Measurements from ENCODE around the gene MAP1LC3A.
A peak's percentile ranks its signal among the peaks of the same experiment; 100 is the strongest.

Gene MAP1LC3A

DNA sequence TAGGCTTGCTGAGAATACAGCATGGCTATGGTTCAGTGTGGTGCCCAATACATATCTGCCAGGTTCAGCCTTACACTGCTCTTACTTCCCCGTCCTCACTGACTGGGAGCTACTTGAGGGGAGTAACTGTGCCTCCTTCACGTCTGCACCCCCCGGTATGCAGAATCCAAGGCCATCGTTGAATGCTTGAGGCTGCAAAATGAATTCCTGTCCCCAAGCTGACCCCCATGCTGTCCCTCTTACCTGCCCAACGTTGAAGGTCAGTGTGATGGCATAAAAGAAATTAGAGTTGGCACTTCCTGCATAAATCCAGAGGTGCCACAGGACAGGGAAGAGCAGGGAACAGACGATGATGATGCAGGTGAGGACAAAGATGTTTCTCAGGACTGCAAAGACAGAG lies 16.3 kb downstream of the MAP1LC3A start:
- TF ChIP-seq, protein P1, sequence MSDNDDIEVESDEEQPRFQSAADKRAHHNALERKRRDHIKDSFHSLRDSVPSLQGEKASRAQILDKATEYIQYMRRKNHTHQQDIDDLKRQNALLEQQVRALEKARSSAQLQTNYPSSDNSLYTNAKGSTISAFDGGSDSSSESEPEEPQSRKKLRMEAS (IDR thresholded peaks at IDR 0.05; ENCODE audit: low read depth, low read length) = no peak
- TF ChIP-seq MYC (IDR thresholded peaks at IDR 0.05; ENCODE audit: low read depth, low read length) = no peak
- no peak for DNase-seq (ENCODE audit: low read depth)
- no peak overlapping the region for H3K4me3 ChIP-seq (ENCODE audit: low read depth, low read length)

DNA sequence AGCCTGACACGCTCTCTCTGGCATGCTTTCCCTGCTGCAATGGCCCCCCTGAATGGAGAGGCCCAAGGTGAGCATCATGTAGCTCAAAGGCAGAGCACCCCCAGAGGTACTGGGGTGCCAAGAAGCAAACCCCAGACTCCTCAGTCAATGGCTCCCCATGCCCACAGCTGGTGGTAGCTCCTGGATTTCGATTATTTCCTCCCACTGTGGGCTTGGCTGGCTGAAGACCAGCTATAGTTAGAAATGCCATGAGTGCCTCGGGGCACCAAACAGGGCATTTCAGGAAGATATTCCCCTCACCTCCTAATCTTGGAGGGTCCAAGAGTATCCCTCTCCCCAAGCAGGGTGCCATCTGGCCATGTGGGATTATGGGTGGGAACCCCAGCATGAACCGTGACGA lies 16.8 kb downstream of the MAP1LC3A start:
- DNase-seq (ENCODE audit: low read depth) = no peak
- H3K4me3 ChIP-seq (ENCODE audit: low read depth, low read length) = no peak overlapping the region
- TF ChIP-seq, protein P2, sequence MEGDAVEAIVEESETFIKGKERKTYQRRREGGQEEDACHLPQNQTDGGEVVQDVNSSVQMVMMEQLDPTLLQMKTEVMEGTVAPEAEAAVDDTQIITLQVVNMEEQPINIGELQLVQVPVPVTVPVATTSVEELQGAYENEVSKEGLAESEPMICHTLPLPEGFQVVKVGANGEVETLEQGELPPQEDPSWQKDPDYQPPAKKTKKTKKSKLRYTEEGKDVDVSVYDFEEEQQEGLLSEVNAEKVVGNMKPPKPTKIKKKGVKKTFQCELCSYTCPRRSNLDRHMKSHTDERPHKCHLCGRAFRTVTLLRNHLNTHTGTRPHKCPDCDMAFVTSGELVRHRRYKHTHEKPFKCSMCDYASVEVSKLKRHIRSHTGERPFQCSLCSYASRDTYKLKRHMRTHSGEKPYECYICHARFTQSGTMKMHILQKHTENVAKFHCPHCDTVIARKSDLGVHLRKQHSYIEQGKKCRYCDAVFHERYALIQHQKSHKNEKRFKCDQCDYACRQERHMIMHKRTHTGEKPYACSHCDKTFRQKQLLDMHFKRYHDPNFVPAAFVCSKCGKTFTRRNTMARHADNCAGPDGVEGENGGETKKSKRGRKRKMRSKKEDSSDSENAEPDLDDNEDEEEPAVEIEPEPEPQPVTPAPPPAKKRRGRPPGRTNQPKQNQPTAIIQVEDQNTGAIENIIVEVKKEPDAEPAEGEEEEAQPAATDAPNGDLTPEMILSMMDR (IDR thresholded peaks at IDR 0.05; ENCODE audit: low read depth, low read length) = no peak
- TF ChIP-seq MYC (IDR thresholded peaks at IDR 0.05; ENCODE audit: low read depth, low read length) (no peak), POLR2A (IDR thresholded peaks at IDR 0.05; ENCODE audit: extremely low read depth, insufficient read length) (no peak)
- TF ChIP-seq, protein P1 (IDR thresholded peaks at IDR 0.05; ENCODE audit: low read depth, low read length) = no peak

- no peak overlapping the region for H3K4me3 ChIP-seq (ENCODE audit: low read depth, low read length)
- TF ChIP-seq MYC (IDR thresholded peaks at IDR 0.05; ENCODE audit: low read depth, low read length) (no peak), POLR2A (IDR thresholded peaks at IDR 0.05; ENCODE audit: extremely low read depth, insufficient read length) (no peak)
- TF ChIP-seq, protein P1 (IDR thresholded peaks at IDR 0.05; ENCODE audit: low read depth, low read length) = no peak
- TF ChIP-seq, protein P2 (IDR thresholded peaks at IDR 0.05; ENCODE audit: low read depth, low read length) = no peak
- no peak for DNase-seq (ENCODE audit: low read depth)
These were observed 17.2 kb downstream of the MAP1LC3A start for GRCh38 chr20:34575756-34576155.

GRCh38 chr20:34577061-34577460 lies 18.5 kb downstream of the MAP1LC3A start:
- no peak overlapping the region for H3K4me3 ChIP-seq (ENCODE audit: low read depth, low read length)
- no peak for DNase-seq (ENCODE audit: low read depth)
- TF ChIP-seq, protein P2 (IDR thresholded peaks at IDR 0.05; ENCODE audit: low read depth, low read length) = no peak
- TF ChIP-seq MYC (IDR thresholded peaks at IDR 0.05; ENCODE audit: low read depth, low read length) (no peak), POLR2A (IDR thresholded peaks at IDR 0.05; ENCODE audit: extremely low read depth, insufficient read length) (no peak)
- TF ChIP-seq, protein P1 (IDR thresholded peaks at IDR 0.05; ENCODE audit: low read depth, low read length) = no peak

- no peak overlapping the region for H3K4me3 ChIP-seq (ENCODE audit: low read depth, low read length)
- TF ChIP-seq, protein P1 (IDR thresholded peaks at IDR 0.05; ENCODE audit: low read depth, low read length) = no peak
- no peak for TF ChIP-seq POLR2A (IDR thresholded peaks at IDR 0.05; ENCODE audit: extremely low read depth, insufficient read length)
- no peak for TF ChIP-seq MYC (IDR thresholded peaks at IDR 0.05; ENCODE audit: low read depth, low read length)
- TF ChIP-seq, protein P2 (IDR thresholded peaks at IDR 0.05; ENCODE audit: low read depth, low read length) = no peak
- DNase-seq (ENCODE audit: low read depth) = peak; percentile 62
These were observed 19.5 kb downstream of the MAP1LC3A start for GRCh38 chr20:34578025-34578424.

DNA sequence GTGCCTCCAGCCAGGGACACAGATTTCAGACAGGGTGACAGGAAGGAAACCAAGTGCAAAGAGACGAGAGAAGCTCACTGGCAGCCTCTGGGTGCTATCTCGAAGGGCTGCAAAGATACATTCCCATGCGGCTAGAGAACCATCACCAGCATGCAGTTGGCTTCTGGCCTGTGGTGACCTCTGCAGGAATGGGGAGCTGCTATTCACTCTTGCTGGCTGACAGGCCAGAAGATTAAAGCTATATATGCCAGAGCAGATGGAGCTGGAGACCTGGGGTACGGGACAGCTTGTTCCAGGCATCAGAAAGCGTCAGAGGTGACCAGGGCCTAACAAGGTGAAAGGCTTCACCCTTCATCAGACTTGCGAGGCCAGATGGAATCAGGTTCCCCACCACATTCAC lies 20.0 kb downstream of the MAP1LC3A start:
- no peak for DNase-seq (ENCODE audit: low read depth)
- H3K4me3 ChIP-seq (ENCODE audit: low read depth, low read length) = no peak overlapping the region
- TF ChIP-seq, protein P1 (IDR thresholded peaks at IDR 0.05; ENCODE audit: low read depth, low read length) = no peak
- TF ChIP-seq POLR2A (IDR thresholded peaks at IDR 0.05; ENCODE audit: extremely low read depth, insufficient read length) (no peak), MYC (IDR thresholded peaks at IDR 0.05; ENCODE audit: low read depth, low read length) (no peak)
- TF ChIP-seq, protein P2 (IDR thresholded peaks at IDR 0.05; ENCODE audit: low read depth, low read length) = no peak
